ENCODE results near the gene NPBWR2. TPM values are rescaled to one million over a fixed set of nuclear protein-coding genes. Genes with fewer than 3 reads are reported as not detected.

NPBWR2 gene
- total RNA-seq, 4 donors from 2014 or later = not detected

GRCh38 chr20:64082820-64083377, 24.5 kb downstream of the NPBWR2 start:
- Histone ChIP-seq H3K27ac (no peak overlapping the region), H3K4me3 (no peak overlapping the region), H3K9me3 (peaks cover 0 to 4% of the 10 kb centered on the region in 2 donors), H3K36me3 (no peaks in the 10 kb centered on the region), H3K27me3 (peaks cover 0 to 19% of the 10 kb centered on the region in 2 donors), H3K4me1 (peaks cover 5 to 16% of the 10 kb centered on the region in 2 donors)
- no peak for TF ChIP-seq CTCF (IDR thresholded peaks at IDR 0.05)
- no peak for TF ChIP-seq POLR2A (IDR thresholded peaks at IDR 0.05)
- no peak for DNase-seq
- intact Hi-C loops (cut with DNase I; ENCODE audit: low total_unique reads) = no loop called here

- Histone ChIP-seq H3K4me1 (peaks cover 5 to 16% of the 10 kb centered on the region in 2 donors), H3K9me3 (no peaks in the 10 kb centered on the region), H3K27ac (no peak overlapping the region), H3K27me3 (peaks cover 0 to 24% of the 10 kb centered on the region in 2 donors), H3K4me3 (no peak overlapping the region), H3K36me3 (no peaks in the 10 kb centered on the region)
- intact Hi-C loops (cut with DNase I; ENCODE audit: low total_unique reads) = no loop called here
- DNase-seq = no peak
- TF ChIP-seq POLR2A (IDR thresholded peaks at IDR 0.05) (no peak), CTCF (IDR thresholded peaks at IDR 0.05) (no peak)
Observed at GRCh38 chr20:64082126-64082731, 25.1 kb downstream of the NPBWR2 start.

- DNase-seq = no peak
- TF ChIP-seq CTCF (IDR thresholded peaks at IDR 0.05) (no peak), POLR2A (IDR thresholded peaks at IDR 0.05) (no peak)
- Histone ChIP-seq H3K4me3 (no peak overlapping the region), H3K4me1 (peaks cover 5 to 16% of the 10 kb centered on the region in 2 donors), H3K36me3 (no peaks in the 10 kb centered on the region), H3K27me3 (peaks cover 0 to 24% of the 10 kb centered on the region in 2 donors), H3K9me3 (no peaks in the 10 kb centered on the region), H3K27ac (no peak overlapping the region)
- intact Hi-C loops (cut with DNase I; ENCODE audit: low total_unique reads) = no loop called here
Observed at GRCh38 chr20:64081624-64081964, 25.8 kb downstream of the NPBWR2 start.

- no peak for DNase-seq
- Histone ChIP-seq H3K27ac (no peak overlapping the region), H3K9me3 (no peaks in the 10 kb centered on the region), H3K36me3 (no peaks in the 10 kb centered on the region), H3K27me3 (peaks cover 0 to 24% of the 10 kb centered on the region in 2 donors), H3K4me1 (peaks cover 5 to 16% of the 10 kb centered on the region in 2 donors), H3K4me3 (no peak overlapping the region)
- intact Hi-C loops (cut with DNase I; ENCODE audit: low total_unique reads) = no loop called here
- TF ChIP-seq POLR2A (IDR thresholded peaks at IDR 0.05) (no peak), CTCF (IDR thresholded peaks at IDR 0.05) (no peak)
Observed at GRCh38 chr20:64080813-64081623, 26.3 kb downstream of the NPBWR2 start.
